ENCODE results near the gene MVP. TPM values are rescaled to one million over a fixed set of nuclear protein-coding genes. Genes with fewer than 3 reads are reported as not detected.
A peak's percentile ranks its signal among the peaks of the same experiment; 100 is the strongest.
"Not testable (repeated sequence)": the region's sequence is repeated elsewhere in the genome, so short reads cannot be mapped to it uniquely, and the experiment has no call there.

Gene MVP
- total RNA-seq, 5 donors from 2014 or later (not counting 1 experiment from before 2014, with no cell fraction given), result 140 to 173 (median 158) TPM

DNA sequence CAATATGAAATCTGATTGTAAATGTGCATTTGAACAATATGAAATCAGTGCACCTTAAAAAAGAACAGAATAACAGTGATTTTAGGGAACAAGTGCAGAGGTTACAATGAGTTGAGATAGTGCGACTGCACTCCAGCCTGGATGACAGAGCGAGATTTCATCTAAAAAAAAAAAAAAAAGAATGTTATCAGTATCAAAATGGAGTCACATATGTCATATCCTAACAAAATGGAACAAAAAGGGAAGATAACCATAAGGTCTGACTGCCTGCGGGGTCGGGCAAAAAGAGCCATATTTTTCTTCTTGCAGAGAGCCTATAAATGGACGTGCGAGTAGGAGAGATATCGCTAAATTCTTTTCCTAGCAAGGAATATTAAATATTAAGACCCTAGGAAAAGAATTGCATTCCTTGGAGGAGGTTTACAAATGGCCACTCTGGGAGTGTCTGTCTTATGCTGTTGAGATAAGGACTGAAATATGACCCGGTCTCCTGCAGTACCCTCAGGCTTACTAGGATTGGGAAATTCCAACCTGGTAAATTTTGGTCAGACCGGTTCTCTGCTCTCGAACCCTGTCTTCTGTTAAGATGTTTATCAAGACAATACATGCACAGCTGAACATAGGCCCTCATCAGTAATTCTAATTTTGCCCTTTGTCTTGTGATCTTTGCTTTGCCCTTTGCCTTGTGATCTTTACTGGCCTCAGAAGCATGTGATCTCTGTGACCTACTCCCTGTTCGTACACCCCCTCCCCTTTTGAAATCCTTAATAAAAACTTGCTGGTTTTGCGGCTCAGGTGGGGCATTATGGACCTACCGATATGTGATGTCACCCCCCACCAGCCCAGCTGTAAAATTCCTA, 36.9 kb upstream of the MVP start:
- not testable (repeated sequence) for H3K27ac ChIP-seq (ENCODE audit: low read length); ATAC-seq (replicated peaks in 1 of 4); H3K27me3 ChIP-seq (replicated peaks in 1 of 2; ENCODE audit: control insufficient read depth in 2 of 2, extremely low read depth in 1 of 2, insufficient read depth in 2 of 2, low read length in 1 of 2); H3K4me3 ChIP-seq (ENCODE audit: control insufficient read depth in 1 of 2, extremely low read depth in 1 of 2, low read length in 1 of 2); H3K27me3 Mint-ChIP-seq; H3K9me3 ChIP-seq; H3K9me3 Mint-ChIP-seq; DNase-seq; H3K36me3 Mint-ChIP-seq; H3K36me3 ChIP-seq (ENCODE audit: control insufficient read depth in 2 of 2, extremely low read depth in 1 of 2, insufficient read depth in 1 of 2, low read length in 1 of 2)
- peaks cover 3 to 17% of the 10 kb centered on the region in 2 experiments for H3K4me1 ChIP-seq (ENCODE audit: control insufficient read depth in 1 of 2, extremely low read depth in 1 of 2, insufficient read depth in 2 of 2, low read length in 2 of 2)
- H3K4me3 Mint-ChIP-seq, result peak overlapping the region in 1 of 3 donors; percentile 75
- ChIA-PET POLR2A (interaction anchor here in 1 of 2 donors (0.6 kb wide), 1 partner anchor 778 kb away, joined by 3 read pairs; no protein-coding TSS in a partner anchor), CTCF (interaction anchor here in 1 of 2 donors (0.7 to 2.3 kb wide), 2 partner anchors 19 to 65 kb away, joined by 6 read pairs; no protein-coding TSS in a partner anchor)
- peaks cover 24 to 34% (median 24%) of the 10 kb centered on the region in 3 donors for H3K4me1 Mint-ChIP-seq
- 96% methylated on average over 3 of the region's 13 CpGs for WGBS (ENCODE audit: insufficient coverage)
- peak overlapping the region; percentile 40 to 82 for H3K27ac Mint-ChIP-seq

- H3K4me3 Mint-ChIP-seq, result peak overlapping the region in 1 of 3 donors; percentile 75
- no peaks in the 10 kb centered on the region for H3K9me3 ChIP-seq
- DNase-seq (peak in 5 of 35 experiments; percentile 8 to 32 (median 10)), ATAC-seq (replicated peaks in 1 of 4) (peak in 3 of 4 experiments; percentile 42 to 79 (median 49))
- no peaks in the 10 kb centered on the region for H3K27me3 Mint-ChIP-seq
- H3K36me3 ChIP-seq (ENCODE audit: control insufficient read depth in 2 of 2, extremely low read depth in 1 of 2, insufficient read depth in 1 of 2, low read length in 1 of 2), result no peaks in the 10 kb centered on the region
- no CpG with 5 or more reads among the region's 2 CpGs for whole genome bisulfite sequencing (ENCODE audit: insufficient coverage)
- H3K4me1 Mint-ChIP-seq, result peaks cover 24 to 28% (median 28%) of the 10 kb centered on the region in 3 donors
- ChIA-PET POLR2A (interaction anchor here (0.6 to 1.7 kb wide), 6 partner anchors 24 to 659 kb away, joined by 3 to 14 read pairs (median 4); no protein-coding TSS in a partner anchor), CTCF (interaction anchor here (0.6 to 2.3 kb wide), 9 partner anchors 11 to 84 kb away, joined by 3 to 18 read pairs (median 4); partner anchors contain the start of gene MVP (in 1 of the 2))
- H3K4me3 ChIP-seq (ENCODE audit: control insufficient read depth in 1 of 2, extremely low read depth in 1 of 2, low read length in 1 of 2), result no peak overlapping the region
- H3K27ac ChIP-seq (ENCODE audit: low read length), result no peak overlapping the region
- no peaks in the 10 kb centered on the region for H3K36me3 Mint-ChIP-seq
- no peaks in the 10 kb centered on the region for H3K9me3 Mint-ChIP-seq
- peaks cover 3 to 17% of the 10 kb centered on the region in 2 experiments for H3K4me1 ChIP-seq (ENCODE audit: control insufficient read depth in 1 of 2, extremely low read depth in 1 of 2, insufficient read depth in 2 of 2, low read length in 2 of 2)
- peak overlapping the region; percentile 71 to 82 for H3K27ac Mint-ChIP-seq
- peaks cover 0 to 3% of the 10 kb centered on the region in 2 experiments for H3K27me3 ChIP-seq (replicated peaks in 1 of 2; ENCODE audit: control insufficient read depth in 2 of 2, extremely low read depth in 1 of 2, insufficient read depth in 2 of 2, low read length in 1 of 2)
These were observed 36.1 kb upstream of the MVP start for GRCh38 chr16:29784157-29784556.

DNA sequence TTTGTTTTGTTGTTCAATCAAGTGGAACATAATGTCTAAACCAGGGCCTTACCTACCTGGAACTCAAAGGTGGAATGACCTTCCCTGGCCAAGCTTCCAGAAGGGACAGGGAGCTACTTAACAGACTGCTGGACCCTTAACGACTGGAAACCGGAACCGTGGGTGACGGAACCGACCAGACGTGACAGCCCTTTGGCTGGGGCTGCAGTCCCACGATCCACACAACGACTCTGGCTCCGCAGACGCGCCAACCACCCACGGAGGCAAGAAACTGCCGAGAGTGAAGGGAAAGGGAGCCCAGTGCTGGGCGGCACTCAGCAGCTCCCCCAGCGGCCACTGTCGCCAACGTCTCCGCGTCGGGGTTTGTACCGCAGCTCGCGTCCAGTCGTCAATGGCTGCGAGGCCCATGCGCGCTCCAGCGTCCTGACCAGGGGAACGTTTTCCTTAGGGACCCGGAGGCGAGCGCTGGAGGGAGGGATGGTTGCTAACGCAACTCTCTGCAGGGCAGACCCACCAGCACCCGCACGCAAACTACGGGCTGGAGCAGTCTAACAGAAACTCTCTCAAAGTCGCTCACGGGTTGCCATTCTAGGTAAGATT, 35.3 kb upstream of the MVP start:
- peaks cover 0 to 3% of the 10 kb centered on the region in 2 experiments for H3K27me3 ChIP-seq (replicated peaks in 1 of 2; ENCODE audit: control insufficient read depth in 2 of 2, extremely low read depth in 1 of 2, insufficient read depth in 2 of 2, low read length in 1 of 2)
- H3K4me3 ChIP-seq (ENCODE audit: control insufficient read depth in 1 of 2, extremely low read depth in 1 of 2, low read length in 1 of 2), result peak overlapping the region; percentile 26 to 29
- H3K27ac ChIP-seq (ENCODE audit: low read length), result peak overlapping the region; percentile 64
- Mint-ChIP-seq H3K4me3 (peak overlapping the region; percentile 61 to 75 (median 68)), H3K4me1 (peaks cover 27 to 32% (median 29%) of the 10 kb centered on the region in 3 donors), H3K36me3 (no peaks in the 10 kb centered on the region), H3K27me3 (no peaks in the 10 kb centered on the region), H3K9me3 (no peaks in the 10 kb centered on the region), H3K27ac (peak overlapping the region; percentile 77 to 82)
- DNase-seq (peak; percentile 30 to 85 (median 69)), ATAC-seq (replicated peaks in 1 of 4) (peak; percentile 82 to 93 (median 90))
- peaks cover 5 to 23% of the 10 kb centered on the region in 2 experiments for H3K4me1 ChIP-seq (ENCODE audit: control insufficient read depth in 1 of 2, extremely low read depth in 1 of 2, insufficient read depth in 2 of 2, low read length in 2 of 2)
- no peaks in the 10 kb centered on the region for H3K9me3 ChIP-seq
- CTCF ChIA-PET, result interaction anchor here (0.6 to 2.3 kb wide), 19 partner anchors 11 to 97 kb away, joined by 3 to 18 read pairs (median 4); partner anchors contain the start of gene MVP (in 1 of the 2)
- POLR2A ChIA-PET, result interaction anchor here (0.5 to 1.7 kb wide), 12 partner anchors 19 to 660 kb away, joined by 3 to 15 read pairs (median 4); no protein-coding TSS in a partner anchor
- WGBS (ENCODE audit: insufficient coverage), result 19% methylated on average over 25 of the region's 38 CpGs
- no peaks in the 10 kb centered on the region for H3K36me3 ChIP-seq (ENCODE audit: control insufficient read depth in 2 of 2, extremely low read depth in 1 of 2, insufficient read depth in 1 of 2, low read length in 1 of 2)

- H3K27me3 Mint-ChIP-seq; DNase-seq; H3K27ac ChIP-seq (ENCODE audit: low read length); H3K36me3 ChIP-seq (ENCODE audit: control insufficient read depth in 2 of 2, extremely low read depth in 1 of 2, insufficient read depth in 1 of 2, low read length in 1 of 2); H3K9me3 Mint-ChIP-seq; H3K36me3 Mint-ChIP-seq; H3K9me3 ChIP-seq; ATAC-seq (replicated peaks in 1 of 4); CTCF ChIA-PET; H3K27me3 ChIP-seq (replicated peaks in 1 of 2; ENCODE audit: control insufficient read depth in 2 of 2, extremely low read depth in 1 of 2, insufficient read depth in 2 of 2, low read length in 1 of 2); H3K4me3 ChIP-seq (ENCODE audit: control insufficient read depth in 1 of 2, extremely low read depth in 1 of 2, low read length in 1 of 2): not testable (repeated sequence)
- Mint-ChIP-seq H3K27ac (peak overlapping the region in 1 of 2 donors; percentile 27), H3K4me3 (peak overlapping the region in 1 of 3 donors; percentile 35), H3K4me1 (peaks cover 40 to 47% (median 40%) of the 10 kb centered on the region in 3 donors)
- 86% methylated on average over 4 of the region's 4 CpGs for WGBS (ENCODE audit: insufficient coverage)
- POLR2A ChIA-PET, result interaction anchor here in 1 of 2 donors (0.6 kb wide), 1 partner anchor 33 kb away, joined by 5 read pairs; no protein-coding TSS in a partner anchor
- H3K4me1 ChIP-seq (ENCODE audit: control insufficient read depth in 1 of 2, extremely low read depth in 1 of 2, insufficient read depth in 2 of 2, low read length in 2 of 2), result peaks cover 11 to 37% of the 10 kb centered on the region in 2 experiments
These were observed 33.1 kb upstream of the MVP start for GRCh38 chr16:29787155-29787554.

- Mint-ChIP-seq H3K27me3 (no peaks in the 10 kb centered on the region), H3K9me3 (no peaks in the 10 kb centered on the region), H3K27ac (peak overlapping the region; percentile 98 to 99), H3K4me3 (peak overlapping the region; percentile 93 to 98 (median 98)), H3K4me1 (peaks cover 50 to 55% (median 52%) of the 10 kb centered on the region in 3 donors), H3K36me3 (peaks cover 10% of the 10 kb centered on the region)
- DNase-seq (no peak), ATAC-seq (replicated peaks in 1 of 4) (no peak)
- no peaks in the 10 kb centered on the region for H3K27me3 ChIP-seq (replicated peaks in 1 of 2; ENCODE audit: control insufficient read depth in 2 of 2, extremely low read depth in 1 of 2, insufficient read depth in 2 of 2, low read length in 1 of 2)
- H3K36me3 ChIP-seq (ENCODE audit: control insufficient read depth in 2 of 2, extremely low read depth in 1 of 2, insufficient read depth in 1 of 2, low read length in 1 of 2), result peaks cover 0 to 5% of the 10 kb centered on the region in 2 donors
- POLR2A ChIA-PET, result interaction anchor here (0.7 to 1.6 kb wide), 6 partner anchors 18 to 51 kb away, joined by 3 to 10 read pairs (median 4); partner anchors contain the start of gene PAGR1 (in 1 of the 2)
- peak overlapping the region; percentile 69 for H3K27ac ChIP-seq (ENCODE audit: low read length)
- no peaks in the 10 kb centered on the region for H3K9me3 ChIP-seq
- H3K4me3 ChIP-seq (ENCODE audit: control insufficient read depth in 1 of 2, extremely low read depth in 1 of 2, low read length in 1 of 2), result peak overlapping the region; percentile 48 to 51
- H3K4me1 ChIP-seq (ENCODE audit: control insufficient read depth in 1 of 2, extremely low read depth in 1 of 2, insufficient read depth in 2 of 2, low read length in 2 of 2), result peaks cover 13 to 49% of the 10 kb centered on the region in 2 experiments
- 64% methylated on average over 18 of the region's 20 CpGs for WGBS (ENCODE audit: insufficient coverage)
- CTCF ChIA-PET, result interaction anchor here (0.6 to 2.6 kb wide), 12 partner anchors 10 to 238 kb away, joined by 3 to 14 read pairs (median 5); partner anchors contain the start of genes C16orf54 (in 1 of the 2), MVP (in 1 of the 2) and PAGR1 (in 1 of the 2)
These were observed 30.5 kb upstream of the MVP start for GRCh38 chr16:29789775-29790182.
